T-helper 2 cell (primary cell): ENCODE data around the gene PRSS22.
A peak's percentile ranks its signal among the peaks of the same experiment; 100 is the strongest.

Experiments used
- DNase-seq, 5 experiments: peaks; one replicate each; pipeline versions ENCODE4 v3.0.0 to v3.0.0-alpha.2; 2012 to 2022

Gene PRSS22

GRCh38 chr16:2881783-2882649 lies 24.0 kb upstream of the PRSS22 start:
- peak in 1 of 5 experiments; percentile 52 for DNase-seq

DNA sequence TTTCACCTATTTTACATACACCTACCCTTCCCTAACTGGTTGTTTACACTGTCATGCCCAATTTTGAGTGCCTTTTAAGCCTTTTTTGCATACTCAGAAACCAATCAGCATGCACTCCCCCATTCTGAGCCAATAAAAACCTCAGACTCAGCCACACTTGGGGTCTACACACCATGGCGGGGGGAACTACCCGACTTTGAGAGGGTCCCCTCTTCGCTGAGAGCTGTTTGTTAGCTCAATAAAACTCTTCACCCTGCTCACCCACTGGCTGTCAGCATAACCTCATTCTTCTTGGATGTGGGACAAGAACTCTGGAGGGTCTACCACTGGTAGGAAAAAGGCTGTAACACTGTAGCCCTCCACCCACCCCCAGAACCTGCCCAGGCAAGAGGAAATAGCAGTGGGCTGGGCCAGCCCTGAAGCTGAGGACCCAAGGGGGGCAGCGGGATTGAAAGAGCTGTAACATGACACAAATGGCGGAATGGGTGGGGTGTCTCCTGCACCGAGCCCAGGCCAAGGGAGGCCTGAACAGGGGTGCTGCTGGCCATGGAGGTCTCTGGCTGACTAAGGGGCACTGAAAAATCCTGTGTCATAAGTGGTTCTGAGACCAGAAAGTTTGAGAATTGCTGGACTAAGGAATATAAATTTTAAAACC lies 22.0 kb upstream of the PRSS22 start:
- no peak for DNase-seq

DNA sequence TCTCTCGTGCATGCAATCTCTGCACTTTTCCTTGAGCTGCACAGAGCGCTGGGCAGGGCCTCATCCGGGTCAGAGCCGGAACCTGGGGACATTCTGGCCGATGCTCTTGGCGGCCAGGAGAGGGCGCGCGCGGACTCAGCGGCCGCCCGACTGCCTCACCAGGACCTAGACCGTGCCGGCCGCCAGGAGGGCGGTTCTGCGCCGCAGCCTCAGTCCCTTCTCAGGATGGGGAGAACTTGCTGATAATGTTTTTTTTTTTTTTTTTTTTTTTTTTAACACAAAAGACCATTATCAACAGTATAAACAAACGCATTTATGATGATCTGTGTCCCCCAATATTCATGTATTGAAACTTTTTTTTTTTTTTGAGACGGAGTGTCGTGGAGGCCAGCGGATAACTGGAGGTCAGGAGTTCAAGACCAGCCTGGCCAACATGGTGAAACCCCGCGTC lies 17.0 kb upstream of the PRSS22 start:
- peak; percentile 47 to 79 (median 56) for DNase-seq

DNA sequence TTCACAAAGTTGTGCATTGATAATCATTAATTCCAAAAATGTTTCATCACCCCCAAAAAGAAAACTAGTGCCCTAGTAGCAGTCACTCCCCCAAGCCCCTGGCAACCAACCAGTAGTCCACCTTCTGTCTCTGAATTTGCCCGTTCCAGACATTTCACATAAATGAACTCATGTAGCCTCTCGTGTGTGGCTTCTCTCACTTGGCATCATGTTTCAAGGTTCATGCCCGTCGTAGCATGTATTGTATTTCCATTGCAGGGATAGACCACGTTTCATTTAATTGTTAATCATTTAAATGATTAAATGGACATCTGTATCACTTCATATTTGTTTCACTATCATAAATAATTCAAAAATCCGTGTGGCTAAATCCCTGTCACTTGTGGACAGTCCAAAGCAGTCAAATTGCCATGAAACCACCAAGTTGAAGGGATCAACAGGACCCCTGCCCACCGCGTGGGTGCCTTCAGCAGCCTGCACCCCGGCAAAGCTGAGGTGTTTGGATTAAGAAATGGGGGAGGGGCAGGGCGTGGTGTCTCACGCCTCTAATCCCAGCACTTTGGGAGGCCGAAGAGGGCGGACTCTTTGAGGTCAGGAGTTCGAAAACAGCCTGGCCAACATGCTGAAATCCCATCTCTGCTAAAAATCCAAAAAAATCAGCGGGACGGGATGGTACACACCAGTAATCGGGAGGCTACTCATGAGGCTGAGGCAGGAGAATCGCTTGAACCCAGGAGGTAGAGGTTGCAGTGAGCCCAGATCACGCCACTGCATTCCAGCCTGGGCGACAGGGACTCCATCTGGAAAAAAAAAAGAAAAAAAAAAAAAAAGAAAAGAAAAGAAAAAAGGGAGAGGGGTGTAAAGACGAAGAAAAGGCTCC lies 16.3 kb upstream of the PRSS22 start:
- no peak for DNase-seq

- DNase-seq = no peak
These were observed 14.0 kb upstream of the PRSS22 start for GRCh38 chr16:2871926-2872325.

GRCh38 chr16:2867987-2868789 lies 10.2 kb upstream of the PRSS22 start:
- peak; percentile 84 to 96 (median 94) for DNase-seq

DNA sequence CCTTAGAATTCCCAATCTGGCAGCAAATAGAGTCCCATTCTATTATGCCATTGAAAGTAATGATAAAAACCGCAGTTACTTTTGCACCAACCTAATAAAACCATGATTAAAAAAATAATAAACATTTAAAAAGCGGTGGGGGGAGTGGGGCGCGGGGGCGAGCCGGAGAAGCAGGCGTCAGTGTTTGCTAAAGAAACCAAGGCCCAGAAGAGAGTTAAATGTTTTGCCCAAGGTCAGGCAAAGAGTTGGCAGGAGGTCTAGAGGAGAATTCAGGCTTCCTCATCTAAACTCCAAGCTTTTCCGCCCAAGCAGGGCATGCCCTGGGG lies 9.7 kb upstream of the PRSS22 start:
- DNase-seq = no peak

DNA sequence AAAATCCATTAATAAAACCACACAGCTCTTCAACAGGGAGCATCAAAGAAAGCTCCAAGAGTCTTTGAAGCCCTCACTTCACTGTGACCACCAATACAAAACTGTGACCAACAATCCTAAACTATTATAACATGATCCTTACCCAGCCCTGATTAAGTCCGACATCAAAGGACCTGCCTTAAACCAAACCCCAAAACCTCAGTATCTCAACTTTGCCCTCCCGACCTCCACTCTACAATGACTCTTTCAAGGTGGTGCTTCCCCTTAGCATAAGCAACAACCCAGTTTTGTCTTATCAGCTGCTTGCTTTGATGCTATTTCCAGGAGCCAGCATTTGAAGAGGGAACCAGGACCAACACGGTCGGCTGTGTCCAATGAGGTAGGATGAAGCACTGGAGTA lies 8.5 kb upstream of the PRSS22 start:
- DNase-seq = no peak

- no peak for DNase-seq
These were observed 7.7 kb upstream of the PRSS22 start for GRCh38 chr16:2865651-2866050.

GRCh38 chr16:2860826-2861567 lies 3.0 kb upstream of the PRSS22 start:
- no peak for DNase-seq

DNA sequence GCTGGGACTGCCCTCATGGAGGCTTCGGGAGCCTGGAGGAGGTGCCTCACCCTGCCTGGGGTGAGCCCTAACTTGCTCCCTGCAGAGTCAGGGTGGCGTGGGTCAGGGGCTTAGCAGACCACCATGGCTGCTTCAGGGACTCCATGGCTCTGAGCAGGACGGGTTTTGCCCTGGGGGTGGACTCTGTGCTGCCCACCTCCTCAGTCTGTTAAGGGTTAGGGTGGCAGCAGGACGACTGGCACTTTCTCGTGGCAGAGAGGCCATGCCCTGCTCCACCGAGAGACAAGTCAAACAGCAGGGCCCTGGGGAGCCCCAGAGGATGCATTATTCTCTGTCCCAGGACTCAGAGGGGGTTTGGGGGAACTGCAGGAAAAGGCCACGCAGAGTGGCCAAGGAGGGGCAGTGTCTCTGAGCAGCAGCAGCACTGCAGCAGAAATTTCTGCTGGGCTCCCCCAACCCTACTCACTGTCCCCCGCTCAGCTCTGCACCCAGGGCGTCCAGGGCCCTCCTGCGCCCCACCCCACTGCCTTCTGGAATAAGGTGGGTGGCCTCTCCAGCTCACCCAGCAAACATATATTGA lies 1.8 kb upstream of the PRSS22 start:
- DNase-seq = no peak

DNA sequence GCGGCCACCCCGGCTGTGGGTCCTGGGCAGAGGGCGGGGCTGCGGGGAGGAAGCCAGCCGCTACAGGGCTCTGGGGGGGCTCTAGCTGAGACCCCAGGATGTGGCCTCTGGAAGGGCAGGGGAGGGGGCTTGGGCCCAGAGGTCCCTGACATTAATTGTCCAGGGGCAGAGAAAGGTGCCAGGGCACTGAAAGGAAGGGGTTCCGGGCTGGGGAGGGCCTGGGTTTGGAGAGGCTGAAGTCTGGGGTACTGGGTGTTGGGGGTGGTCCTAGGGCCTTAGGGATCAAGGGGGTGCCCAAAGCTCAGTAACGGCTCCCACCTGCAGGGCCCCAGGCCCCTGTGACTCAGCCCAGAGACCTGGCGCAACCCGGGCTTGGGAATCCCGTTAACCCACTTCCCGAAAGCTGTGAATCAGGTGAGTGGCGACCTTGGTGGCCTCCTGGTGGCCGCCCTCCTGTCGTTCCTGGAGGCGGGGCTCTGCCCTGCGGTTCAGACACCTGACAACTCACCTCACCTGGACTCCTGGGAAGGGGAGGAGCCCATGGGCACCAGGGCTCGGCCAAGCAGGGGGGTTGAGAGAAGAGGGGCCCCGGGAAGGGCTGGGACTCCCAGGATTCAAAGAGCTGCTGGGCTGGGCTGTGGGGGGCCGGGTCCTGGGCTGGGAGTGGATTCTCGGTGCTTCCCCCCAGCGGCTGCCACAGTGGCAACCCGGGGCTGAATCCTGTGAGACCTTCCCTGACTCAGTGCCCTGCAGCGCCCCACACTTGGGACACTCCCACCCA lies 465 bp upstream of the PRSS22 start:
- peak in 1 of 5 experiments; percentile 18 for DNase-seq

DNA sequence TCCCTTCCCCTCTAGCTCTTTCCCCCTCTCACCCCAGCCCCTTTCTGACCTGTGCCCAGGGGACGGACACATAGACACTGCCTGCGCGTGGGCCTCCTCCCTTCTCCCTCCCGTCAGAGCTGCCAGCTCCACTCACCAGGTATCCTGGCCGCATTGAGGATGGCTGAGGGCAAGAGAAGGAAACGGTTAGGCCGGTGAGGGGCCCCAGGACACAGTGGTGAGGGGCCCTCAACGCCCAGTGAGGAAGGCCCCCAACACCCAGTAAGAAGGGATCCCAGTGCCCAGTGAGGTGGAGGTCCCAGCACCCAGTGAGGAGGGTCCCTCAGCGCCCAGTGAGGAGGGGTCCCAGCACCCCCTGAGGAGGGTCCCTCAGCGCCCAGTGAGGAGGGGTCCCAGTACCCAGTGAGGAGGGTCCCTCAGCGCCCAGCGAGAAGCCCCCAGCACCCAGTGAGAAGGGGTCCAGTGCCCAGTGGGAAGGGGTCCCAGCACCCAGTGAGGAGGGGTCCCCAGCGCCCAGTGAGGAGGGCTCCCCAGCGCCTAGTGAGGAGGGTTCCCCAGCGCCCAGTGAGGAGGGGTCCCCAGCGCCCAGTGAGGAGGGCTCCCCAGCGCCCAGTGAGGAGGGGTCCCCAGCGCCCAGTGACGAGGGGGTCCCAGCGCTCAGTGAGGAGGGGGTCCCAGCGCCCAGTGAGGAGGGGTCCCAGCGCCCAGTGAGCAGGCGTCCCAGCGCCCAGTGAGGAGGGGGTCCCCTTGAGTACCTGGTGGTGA lies 1.1 kb downstream of the PRSS22 start:
- DNase-seq = no peak

DNA sequence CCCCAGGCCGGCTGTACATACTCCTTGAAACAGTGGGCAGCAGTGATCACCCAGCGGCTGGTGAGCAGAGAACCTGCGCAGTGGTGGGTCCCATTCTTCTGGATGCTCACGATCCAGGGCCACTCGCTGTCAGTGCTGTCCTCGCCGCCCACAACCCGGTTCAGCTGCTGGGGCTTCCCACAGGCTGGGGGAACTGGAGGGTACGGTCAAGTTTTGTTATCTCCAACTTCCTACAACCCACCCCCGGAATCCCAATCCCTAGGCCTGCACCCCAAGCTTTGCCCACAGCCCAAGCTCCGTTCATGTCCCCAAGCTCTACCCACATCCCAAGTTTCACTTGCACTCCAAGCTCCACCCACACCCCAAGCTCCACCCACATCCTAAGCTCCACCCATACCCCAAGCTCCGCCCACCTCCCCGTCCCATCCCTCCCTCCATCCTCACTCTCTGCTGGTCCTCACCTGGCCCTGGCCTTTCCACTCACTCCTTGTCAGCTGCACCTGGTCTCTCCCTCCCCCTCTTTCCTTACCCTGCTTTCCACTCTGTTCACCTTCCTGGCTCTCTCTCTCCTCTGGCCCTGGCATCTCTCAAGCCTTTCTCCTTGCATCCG lies 1.8 kb downstream of the PRSS22 start:
- no peak for DNase-seq

DNA sequence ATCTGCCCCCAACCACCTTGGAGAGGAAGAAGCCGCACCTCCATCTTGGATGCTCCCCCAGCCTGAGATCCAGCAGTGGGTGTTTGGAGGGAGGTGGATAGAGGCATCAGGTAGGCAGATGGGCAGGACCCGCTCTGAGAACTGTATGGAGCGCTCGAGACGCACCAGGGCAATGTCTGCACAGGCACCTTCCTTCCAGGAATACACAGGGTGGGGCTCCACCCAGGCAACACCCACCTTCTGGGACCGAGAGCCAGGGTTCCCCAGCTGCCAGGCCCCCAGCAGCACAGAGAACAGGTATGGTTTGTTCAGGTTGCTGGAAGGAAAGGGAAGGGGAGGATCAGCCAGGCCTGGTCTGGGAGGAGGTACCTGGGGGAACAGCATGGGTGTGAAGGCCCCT lies 2.4 kb downstream of the PRSS22 start:
- no peak for DNase-seq

DNA sequence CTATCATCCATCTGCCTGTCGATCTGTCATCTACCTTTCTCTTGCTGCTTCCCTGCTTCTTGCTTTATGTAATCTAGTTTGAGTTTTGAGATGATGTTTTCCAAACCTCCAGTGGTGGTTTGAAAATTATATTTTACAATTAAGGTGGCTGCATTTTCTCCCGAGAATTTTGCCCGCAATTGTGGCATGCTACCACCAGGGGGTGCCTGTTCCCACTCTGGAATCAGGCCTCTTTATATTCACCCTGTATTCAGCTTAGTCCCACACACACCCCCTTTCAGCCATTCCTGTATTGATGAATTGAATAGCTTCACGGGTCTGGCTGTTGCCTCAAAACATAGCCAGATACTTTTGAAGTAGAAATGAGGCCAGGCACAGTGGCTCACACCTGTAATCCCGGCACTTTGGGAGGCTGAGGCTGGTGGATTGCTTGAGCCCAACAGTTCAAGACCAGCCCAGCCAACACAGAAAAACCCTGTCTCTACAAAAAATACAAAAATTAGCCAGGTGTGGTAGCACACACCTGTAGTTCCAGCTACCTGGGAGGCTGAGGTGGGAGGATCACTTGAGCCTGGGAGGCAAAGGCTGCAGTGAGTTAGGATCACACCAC lies 3.2 kb downstream of the PRSS22 start:
- no peak for DNase-seq

DNA sequence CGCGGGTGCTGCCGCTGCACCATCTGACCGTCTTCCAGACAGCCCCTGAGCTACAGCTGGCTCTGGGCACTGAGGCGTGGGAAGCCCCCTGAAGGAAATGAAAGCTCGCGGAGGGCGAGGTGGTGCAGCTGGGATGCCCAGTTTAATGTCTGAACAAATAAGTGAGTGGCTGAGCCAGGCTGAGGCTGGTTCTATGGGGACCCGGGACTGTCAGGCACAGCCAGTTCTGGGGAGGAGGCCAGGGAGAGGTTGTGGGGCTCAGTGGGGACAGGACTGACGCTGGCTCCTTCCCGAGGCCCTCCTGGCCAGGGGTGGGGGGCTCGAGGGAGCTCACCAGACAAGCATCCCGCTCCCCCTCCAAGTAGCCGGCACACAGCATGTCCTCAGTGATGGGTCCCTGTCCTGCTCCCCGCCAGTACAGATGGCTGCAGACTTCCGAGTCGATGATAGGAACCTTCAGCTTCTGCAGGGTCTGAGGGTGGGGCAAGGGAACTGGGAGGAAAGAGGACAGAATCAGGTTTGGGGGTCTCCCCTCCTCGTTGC lies 4.4 kb downstream of the PRSS22 start:
- DNase-seq = no peak

DNA sequence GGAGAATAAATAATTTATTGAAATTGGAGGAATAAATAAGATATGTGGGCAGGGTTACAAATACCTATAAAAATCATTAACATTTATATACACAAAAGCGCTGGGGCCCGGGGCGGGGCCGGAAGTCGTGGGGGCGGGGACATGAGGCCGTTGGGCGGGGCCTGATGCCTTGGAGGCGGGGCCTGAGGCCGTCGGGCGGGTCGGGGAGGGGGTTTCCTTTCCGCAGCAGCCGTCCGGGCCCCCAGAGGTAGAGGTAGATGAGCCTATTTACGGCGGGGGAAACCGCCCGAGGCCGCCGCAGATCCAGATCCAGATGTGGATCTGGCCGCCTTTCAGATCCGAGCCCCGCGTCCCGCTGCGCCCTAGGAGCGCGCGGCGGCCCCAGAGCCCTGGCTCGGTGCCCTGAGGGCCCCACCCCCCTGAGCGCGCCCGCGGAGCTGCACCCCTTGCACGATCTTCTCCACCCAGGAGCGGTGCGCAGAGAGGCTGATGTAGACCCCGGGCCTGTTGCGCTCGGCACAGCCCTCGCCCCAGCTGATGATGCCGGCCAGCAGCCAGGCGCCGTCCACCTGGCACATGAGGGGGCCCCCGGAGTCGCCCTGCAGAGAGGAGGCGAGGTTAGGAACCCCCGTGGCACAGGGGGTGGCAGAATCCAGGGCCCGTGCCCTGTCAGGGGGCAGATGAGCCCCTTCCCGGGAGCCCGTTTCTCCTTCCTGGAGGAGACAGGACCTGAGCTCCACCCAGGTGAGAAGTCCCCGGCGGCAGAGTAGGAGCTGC lies 5.1 kb downstream of the PRSS22 start:
- no peak for DNase-seq
